GM12801 (cell line): ENCODE results near the gene MISP3.

Experiments
- CTCF ChIP-seq: IDR thresholded peaks from one replicate; pipeline ENCODE4 v1.5.1; 2011; ENCODE audit warnings: control low read depth; ENCODE audit not compliant: insufficient read length; ENCODE audit errors: extremely low read depth

The MISP3 gene

GRCh38 chr19:14115756-14116155 is 43.2 kb downstream of the MISP3 start:
- TF ChIP-seq CTCF: no peak

GRCh38 chr19:14116525-14116917 is 43.9 kb downstream of the MISP3 start:
- no peak for TF ChIP-seq CTCF

GRCh38 chr19:14116918-14117578 is 44.5 kb downstream of the MISP3 start:
- no peak for TF ChIP-seq CTCF

GRCh38 chr19:14117668-14118164 is 45.1 kb downstream of the MISP3 start, which contains the start of gene PRKACA:
Gene PRKACA (minus strand): TSS chr19:14117762. CDS start chr19:14117547, 215 bp downstream.
- no peak for TF ChIP-seq CTCF

GRCh38 chr19:14118165-14119051 is 45.8 kb downstream of the MISP3 start:
- TF ChIP-seq CTCF: no peak

- TF ChIP-seq CTCF: no peak
Observed at GRCh38 chr19:14119146-14119545, 46.6 kb downstream of the MISP3 start.
